ENCODE data around the gene OLFML2A.

DNA sequence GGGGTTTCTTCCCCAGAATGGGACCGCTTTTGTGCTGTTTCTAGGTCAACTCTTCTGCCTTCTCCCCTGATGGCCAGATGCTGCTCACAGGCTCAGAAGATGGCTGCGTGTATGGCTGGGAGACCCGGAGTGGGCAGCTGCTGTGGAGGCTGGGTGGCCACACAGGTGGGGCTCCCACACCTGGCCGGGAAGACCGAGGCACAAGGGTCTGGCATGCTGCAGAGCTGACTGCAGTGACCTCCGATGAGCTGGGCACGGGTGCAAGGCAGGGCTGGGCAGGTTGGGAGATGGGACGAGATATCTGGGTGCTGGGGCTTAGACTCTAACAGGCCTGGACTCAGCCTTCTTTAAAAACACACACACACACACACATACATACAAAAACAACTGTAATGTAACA, 77.2 kb downstream of the OLFML2A start:
- TF ChIP-seq EZH2phosphoT487 (IDR thresholded peaks at IDR 0.05; ENCODE audit: borderline replicate concordance, low read depth, low read length) = no peak
- TF ChIP-seq, protein P1, sequence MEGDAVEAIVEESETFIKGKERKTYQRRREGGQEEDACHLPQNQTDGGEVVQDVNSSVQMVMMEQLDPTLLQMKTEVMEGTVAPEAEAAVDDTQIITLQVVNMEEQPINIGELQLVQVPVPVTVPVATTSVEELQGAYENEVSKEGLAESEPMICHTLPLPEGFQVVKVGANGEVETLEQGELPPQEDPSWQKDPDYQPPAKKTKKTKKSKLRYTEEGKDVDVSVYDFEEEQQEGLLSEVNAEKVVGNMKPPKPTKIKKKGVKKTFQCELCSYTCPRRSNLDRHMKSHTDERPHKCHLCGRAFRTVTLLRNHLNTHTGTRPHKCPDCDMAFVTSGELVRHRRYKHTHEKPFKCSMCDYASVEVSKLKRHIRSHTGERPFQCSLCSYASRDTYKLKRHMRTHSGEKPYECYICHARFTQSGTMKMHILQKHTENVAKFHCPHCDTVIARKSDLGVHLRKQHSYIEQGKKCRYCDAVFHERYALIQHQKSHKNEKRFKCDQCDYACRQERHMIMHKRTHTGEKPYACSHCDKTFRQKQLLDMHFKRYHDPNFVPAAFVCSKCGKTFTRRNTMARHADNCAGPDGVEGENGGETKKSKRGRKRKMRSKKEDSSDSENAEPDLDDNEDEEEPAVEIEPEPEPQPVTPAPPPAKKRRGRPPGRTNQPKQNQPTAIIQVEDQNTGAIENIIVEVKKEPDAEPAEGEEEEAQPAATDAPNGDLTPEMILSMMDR (conservative IDR thresholded peaks at IDR 0.05; ENCODE audit: low read length) = no peak

Data from OCI-LY7 (cell line).